Activated CD8-positive, alpha-beta memory T cell treated with anti-CD3 and anti-CD28 coated beads, Interleukin-2, amount 50 U/mL, for 4 hours (primary cell): ENCODE results near the gene EVI2A.
"Not testable (repeated sequence)": the region's sequence is repeated elsewhere in the genome, so short reads cannot be mapped to it uniquely, and the experiment has no call there.

ENCODE experiments used
- DNase-seq: peaks from one replicate; pipeline ENCODE4 v3.0.0-alpha.2; 2020

Gene EVI2A

GRCh38 chr17:31311526-31311925 lies 9.9 kb downstream of the EVI2A start:
- no peak for DNase-seq

DNA sequence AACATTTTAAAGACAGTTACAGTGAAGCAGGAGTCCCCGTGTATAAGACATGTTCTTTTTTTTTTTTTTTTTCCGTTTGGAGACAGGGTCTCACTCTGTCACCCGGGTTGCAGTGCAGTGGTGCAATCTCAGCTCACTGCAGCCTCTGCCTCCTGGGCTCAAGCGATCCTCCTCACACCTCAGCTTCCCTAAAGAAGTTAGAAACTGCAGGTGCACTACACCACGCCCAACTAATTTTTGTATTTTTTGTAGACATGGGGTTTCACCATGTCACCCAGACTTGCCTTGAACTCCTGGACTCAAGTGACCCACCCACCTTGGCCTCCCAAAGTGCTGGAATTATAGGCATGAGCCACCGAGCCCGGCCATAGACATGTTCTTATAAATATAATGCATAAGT lies 10.5 kb downstream of the EVI2A start:
- DNase-seq = no peak

- DNase-seq = peak; percentile 55
Observed at GRCh38 chr17:31310260-31310659, 11.2 kb downstream of the EVI2A start.

DNA sequence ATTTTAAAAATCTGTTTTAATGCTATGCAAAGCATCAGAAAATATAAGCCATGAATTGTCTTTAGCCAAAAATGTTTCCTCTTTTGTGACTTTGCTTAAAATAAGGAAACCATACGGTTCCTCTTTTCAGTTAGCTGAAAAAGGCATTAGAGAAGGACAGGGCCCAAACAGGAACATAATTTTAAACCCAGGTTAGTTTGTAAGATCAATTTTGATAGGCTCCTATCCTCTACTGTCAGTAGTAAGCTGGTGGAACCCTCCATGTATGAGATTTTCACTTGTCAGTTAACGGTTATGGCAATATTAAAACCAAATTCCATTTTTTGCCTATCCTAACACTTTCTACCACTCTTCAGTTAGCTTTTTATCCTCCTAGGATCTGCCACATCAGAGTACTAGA lies 11.9 kb downstream of the EVI2A start:
- no peak for DNase-seq

- no peak for DNase-seq
Observed at GRCh38 chr17:31308372-31309334, 12.8 kb downstream of the EVI2A start.

DNA sequence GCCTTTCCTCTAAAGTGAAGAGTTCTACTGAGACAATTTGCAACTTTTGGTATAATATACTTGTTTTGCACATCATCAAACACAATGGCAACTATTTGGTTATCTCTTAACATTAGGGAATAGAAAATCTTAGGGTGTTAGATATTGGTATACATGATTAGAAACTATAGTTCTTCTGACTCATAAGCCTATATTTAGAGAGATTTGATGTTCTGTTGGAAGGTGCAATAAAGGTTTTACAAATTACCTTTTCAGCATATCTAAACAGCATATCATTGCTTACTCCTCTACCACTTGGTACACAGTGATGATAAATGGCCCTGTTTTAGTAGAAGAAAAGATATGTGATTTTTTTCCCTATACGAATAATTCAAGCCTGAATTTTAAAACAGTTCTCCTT lies 13.8 kb downstream of the EVI2A start:
- DNase-seq = no peak

GRCh38 chr17:31299624-31300023 lies 21.8 kb downstream of the EVI2A start:
- DNase-seq = no peak

DNA sequence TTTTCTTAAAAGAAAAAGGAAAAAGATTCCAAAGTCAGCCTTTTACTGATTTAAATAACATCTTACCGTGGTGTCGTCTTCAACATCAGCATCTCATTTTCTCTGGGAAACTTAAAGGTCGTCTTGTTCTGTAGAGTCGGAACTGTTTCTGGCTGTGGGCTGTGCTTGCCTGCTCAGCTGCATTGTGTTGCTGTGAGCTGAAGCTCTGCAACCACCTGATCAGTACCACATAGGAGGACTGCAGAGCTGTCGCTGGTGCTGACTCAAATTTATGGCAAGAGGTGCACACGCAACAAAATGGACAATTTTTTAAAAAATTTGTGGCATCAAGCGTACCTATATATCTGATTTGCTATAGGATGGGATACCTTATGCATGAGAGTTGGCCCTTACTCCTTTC lies 24.3 kb downstream of the EVI2A start, which contains the start of gene OMG:
Gene OMG (minus strand): TSS at position 150 of the 400 bp plus-strand sequence. CDS start 908 bp downstream, outside the sequence.
- no peak for DNase-seq

DNA sequence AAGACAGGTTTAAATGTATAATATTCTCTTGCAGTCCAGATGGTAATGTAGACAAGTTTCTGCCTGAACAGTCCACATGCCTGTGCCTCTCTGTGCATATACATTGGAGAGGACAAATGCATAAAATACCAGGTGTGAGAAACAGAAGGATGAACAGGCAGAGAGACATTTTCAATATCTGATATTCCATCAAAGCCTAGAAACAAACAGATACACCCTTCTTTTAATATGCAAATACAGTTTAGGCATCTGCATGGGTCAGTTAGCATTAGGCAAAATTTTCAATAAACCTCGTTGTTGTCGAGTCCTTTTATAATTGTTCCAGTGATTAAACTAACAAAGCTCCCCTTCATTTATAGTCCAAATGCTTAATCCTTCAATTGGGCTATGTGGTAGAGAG lies 25.3 kb downstream of the EVI2A start:
- no peak for DNase-seq

DNA sequence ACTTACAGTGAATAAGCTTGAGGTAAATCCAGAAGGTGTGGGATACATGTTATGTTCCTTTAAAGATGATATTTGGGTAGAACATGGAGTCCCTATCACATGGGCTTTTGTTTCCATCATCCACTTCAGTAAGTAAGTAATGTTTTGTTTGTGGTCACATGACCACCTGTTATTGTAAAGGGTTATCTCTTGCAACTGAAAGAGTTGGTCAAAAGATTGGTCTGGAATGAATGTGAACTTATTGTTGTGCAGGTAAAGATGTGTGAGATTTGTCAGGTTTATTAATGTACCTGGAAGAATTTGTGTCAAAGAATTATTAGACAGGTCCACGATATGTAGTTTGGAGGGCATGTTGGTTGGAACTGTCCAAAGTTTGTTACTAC lies 25.9 kb downstream of the EVI2A start:
- no peak for DNase-seq

DNA sequence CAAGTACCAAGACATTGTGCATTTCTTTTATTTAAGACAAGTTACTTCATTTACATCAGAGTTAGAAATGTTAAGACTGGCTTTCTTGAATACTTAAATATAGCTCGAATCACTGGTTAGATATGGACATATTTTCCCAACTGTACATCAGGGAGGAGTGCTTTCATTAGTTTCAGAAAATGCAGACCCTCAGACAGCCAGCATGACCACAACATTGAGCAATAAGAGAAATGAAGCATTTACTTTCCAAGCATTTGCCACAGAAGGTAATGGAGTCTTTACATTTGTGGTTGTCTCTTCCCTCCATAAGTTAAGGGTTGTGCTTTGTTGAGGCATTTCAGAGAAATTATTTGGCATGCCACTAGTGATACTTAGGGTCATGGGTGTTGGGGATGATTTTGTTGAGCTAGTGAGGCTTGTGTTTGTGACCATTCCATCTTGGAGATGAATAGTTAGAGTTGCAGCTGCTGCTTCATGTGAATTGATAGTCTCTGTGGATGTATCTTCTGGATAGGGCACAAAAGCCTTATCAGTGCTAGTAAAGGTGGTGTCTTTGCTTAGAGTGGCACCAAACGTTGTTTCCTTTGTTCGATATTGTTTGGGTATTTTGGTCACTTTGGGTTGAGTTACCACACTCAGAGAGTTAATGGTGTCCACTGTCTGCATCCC lies 26.5 kb downstream of the EVI2A start:
- DNase-seq = no peak

DNA sequence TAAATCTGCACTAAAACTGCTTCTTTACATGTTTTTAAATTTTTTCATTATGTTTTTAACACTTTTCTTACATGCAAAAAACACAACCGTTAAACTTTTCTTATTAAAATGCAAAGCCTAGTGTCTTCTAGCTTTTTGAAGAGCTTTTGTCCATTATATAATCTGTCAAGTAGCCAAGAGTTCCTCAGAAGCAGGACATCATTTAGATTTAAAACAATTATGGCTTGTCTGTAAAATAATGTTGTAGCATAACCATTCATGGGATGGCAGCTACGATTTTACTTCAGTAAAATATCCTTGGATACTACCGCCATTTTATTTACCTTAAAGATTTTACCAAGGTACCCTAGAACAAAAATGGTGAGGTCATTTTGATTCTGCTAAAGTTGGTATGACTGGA lies 27.2 kb downstream of the EVI2A start:
- no peak for DNase-seq

GRCh38 chr17:31293581-31293980 lies 27.8 kb downstream of the EVI2A start:
- DNase-seq = no peak

- no peak for DNase-seq
Observed at GRCh38 chr17:31291820-31292219, 29.6 kb downstream of the EVI2A start.

DNA sequence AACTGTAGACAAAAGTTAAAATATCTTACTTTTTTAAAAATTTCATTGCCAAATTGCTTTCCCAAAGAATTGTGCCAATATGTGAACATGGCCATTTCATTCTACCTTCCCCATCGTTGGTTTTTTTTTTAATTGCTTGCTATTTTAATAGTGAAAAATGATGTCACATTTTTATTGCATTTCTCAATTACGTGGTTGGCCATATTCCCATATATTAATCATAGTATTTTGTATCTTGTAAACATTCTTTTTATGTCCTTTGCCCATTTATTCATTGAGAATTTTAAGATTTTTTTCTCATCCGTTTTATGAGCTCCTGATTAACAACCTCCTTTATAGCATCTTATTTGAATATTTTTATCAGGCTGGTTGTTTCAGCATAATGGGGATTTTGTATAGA lies 31.6 kb downstream of the EVI2A start:
- no peak for DNase-seq

DNA sequence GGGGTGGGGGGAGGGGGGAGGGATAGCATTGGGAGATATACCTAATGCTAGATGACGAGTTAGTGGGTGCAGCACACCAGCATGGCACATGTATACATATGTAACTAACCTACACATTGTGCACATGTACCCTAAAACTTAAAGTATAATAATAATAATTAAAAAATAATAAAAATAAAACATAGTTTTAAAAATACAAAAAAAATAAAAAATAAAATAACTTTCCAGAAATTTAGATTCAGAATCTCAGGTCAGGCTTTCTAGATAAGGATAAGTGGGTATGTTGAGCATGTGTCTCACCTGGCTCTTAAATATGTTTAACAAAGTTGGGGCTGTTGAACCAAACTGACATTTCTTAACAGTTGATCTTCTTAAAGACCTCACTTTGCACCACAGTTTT lies 33.5 kb downstream of the EVI2A start:
- DNase-seq = not testable (repeated sequence)

GRCh38 chr17:31286587-31286986 lies 34.8 kb downstream of the EVI2A start:
- no peak for DNase-seq

GRCh38 chr17:31283841-31284240 lies 37.6 kb downstream of the EVI2A start:
- no peak for DNase-seq

- no peak for DNase-seq
Observed at GRCh38 chr17:31281061-31281460, 40.4 kb downstream of the EVI2A start.

DNA sequence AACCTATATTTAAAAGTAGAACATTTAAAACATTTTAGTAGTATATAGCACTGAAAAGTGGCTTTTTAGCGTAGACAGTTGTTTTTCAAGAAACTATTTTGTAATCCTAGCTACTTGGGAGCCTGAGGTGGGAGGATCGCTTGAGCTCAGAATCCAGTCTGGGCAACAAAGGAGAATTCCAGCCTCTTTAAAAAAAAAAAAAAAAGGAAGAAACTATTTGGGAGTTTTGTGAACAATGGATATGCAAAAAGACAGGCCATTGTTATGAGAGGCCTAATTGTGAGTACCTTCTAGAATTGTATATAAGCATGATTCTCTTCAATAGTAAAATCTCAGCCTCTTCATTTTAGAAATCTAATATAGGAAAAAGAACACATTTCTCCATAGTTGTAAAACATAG lies 42.0 kb downstream of the EVI2A start:
- DNase-seq = no peak

DNA sequence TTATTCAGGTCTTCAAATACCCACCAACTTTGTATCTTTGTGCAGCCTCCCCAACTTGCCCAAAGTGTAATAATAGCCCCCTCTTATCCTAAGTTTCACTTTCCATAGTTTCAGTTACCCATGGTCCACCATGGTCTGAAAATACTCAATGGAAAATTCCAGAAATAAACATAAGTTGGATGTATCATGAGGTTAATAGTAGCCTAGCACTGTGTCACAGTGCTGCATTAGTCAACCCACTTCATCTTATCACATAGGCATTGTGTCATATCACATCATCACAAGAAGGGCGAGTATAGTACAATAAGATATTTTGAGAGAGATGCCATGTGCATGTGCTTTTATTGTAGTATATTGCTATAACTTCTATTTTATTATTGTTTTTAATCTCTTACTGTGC lies 46.3 kb downstream of the EVI2A start:
- no peak for DNase-seq

DNA sequence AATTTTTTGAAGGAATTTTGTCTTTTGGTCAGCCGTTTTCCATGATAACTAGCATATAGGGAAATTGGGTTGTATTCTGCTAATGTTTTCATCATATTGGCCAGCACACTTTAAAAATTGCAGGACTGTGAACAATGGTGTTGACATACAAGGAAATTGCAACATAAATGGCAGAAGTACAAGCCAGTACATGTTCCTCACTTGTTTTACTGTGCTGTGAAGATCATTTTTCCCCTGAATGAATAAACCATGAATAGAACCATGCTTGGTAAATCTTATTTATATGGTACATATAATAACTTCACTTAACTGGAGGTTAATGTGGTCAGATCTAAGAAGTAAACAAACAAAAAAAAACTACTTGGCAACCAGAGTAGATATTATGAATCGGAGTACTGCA lies 47.2 kb downstream of the EVI2A start:
- no peak for DNase-seq

- DNase-seq = no peak
Observed at GRCh38 chr17:31273516-31273915, 47.9 kb downstream of the EVI2A start.

DNA sequence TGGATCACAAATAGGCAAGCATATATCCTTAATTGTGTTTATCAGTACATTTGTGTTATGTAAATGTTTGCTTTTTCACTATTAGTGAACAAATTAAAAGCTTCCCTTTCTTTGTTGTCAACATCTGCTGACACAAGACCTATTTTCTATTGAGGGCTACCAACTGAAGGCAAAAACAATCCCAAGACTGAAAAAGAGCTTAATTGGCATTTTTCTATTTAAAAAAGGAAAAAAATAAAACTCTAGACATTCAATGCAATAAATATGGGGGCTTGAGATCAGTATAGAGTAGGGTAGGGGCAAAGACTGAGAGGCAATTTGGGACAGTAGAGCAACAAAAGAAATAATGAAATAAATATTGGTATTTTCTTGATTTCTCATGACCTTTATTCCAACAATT lies 48.6 kb downstream of the EVI2A start:
- no peak for DNase-seq
